Nucleus accumbens (tissue), 56 donors: ENCODE measurements around the gene CERS5.

ENCODE experiments used
- DNase-seq, 56 donors: peaks; one replicate each; lab custom pipeline; 2025; lab: John Stamatoyannopoulos, UW

The CERS5 gene, protein sequence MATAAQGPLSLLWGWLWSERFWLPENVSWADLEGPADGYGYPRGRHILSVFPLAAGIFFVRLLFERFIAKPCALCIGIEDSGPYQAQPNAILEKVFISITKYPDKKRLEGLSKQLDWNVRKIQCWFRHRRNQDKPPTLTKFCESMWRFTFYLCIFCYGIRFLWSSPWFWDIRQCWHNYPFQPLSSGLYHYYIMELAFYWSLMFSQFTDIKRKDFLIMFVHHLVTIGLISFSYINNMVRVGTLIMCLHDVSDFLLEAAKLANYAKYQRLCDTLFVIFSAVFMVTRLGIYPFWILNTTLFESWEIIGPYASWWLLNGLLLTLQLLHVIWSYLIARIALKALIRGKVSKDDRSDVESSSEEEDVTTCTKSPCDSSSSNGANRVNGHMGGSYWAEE

DNA sequence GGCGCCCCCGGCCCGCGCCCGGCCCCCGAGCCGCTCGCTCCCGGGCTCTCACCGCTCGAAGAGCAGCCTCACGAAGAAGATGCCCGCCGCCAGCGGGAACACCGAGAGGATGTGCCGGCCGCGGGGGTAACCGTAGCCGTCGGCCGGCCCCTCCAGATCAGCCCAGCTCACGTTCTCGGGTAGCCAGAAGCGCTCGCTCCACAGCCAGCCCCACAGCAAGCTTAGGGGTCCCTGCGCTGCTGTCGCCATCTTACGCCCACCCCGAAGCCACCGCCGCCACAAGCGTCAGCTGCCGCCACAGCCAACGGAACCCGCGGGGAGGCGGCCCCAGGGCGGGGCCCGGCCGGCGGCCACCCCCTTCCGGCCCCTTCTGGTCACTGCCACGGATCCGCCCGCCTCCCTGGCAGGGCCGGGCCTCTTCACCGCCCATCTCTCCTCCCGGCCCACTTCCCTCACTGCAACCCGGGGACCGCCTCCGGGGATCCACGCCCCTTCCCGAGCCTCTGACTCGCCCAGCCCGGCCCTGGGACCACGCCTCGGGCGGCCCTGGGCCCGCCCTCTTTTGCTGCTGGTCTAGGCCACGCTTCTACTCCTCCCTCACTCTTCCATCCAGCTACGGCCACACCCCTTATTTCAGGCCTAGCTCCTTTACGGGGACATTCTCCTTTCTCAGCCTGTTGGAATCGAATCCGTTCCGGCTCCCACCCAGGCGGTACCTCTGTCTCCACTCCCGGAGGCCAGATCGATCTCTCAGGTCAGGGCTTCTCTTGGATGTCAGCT lies at the start of gene CERS5:
CERS5 (minus strand) TSS at position 321 of the 780 bp plus-strand sequence; CDS start at position 249, 72 bp downstream.
- DNase-seq: peak; percentile 71 to 98 (median 95)

GRCh38 chr12:50215033-50215432 lies 47.9 kb upstream of the CERS5 start:
- DNase-seq: no peak

GRCh38 chr12:50214018-50214417 lies 46.8 kb upstream of the CERS5 start:
- no peak for DNase-seq

DNA sequence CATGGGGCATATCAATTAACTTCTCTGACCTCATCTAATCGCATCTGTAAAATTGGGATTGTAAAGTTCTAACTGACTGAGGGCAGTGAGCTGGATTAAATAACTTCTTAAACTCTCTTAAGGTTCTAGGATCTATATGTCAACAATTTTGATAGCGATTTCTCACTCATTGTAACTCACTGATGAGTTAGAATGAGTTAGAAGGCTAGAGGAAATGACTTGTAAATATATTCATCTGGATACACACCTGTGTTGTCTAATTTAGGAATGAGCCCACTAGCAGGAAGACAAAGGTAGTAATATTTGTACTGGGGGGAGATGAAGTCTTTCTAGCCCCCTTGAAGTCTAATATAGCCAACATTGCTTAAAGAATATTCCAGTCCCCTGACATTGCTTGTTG lies 46.3 kb upstream of the CERS5 start:
- DNase-seq: no peak

- no peak for DNase-seq
These were observed 44.9 kb upstream of the CERS5 start for GRCh38 chr12:50212071-50212467.

DNA sequence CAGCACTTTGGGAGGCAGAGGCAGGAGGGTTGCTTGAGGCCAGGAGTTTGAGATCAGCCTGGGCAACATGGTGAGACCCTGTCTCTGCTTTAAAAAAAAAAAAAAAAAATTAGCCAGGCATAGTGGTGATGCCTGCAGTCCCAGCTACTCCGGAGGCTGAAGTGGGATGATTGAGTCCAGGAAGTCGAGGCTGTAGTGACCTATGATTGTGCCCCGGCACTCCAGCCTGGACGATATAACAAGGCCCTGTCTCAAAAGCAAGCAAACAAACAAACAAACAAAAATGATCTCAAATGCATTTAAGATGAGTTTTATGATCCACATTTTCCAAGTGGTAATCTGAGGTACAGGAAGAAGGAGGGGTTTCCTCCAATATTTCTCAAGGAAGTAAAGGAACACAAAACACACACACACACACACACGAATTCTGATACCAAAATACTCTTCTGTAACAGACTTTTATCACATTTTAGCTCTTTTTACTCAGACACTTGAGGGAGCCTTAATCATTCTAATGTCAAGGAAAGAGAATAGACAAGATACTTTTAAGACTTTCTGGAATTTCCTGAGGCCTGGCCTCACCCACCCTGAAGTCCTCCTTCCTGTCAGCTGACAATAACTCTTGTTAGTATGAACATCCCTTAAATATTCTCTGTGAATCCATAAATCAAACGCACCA lies 44.4 kb upstream of the CERS5 start:
- DNase-seq: no peak

GRCh38 chr12:50207424-50207823 lies 40.3 kb upstream of the CERS5 start:
- no peak for DNase-seq

DNA sequence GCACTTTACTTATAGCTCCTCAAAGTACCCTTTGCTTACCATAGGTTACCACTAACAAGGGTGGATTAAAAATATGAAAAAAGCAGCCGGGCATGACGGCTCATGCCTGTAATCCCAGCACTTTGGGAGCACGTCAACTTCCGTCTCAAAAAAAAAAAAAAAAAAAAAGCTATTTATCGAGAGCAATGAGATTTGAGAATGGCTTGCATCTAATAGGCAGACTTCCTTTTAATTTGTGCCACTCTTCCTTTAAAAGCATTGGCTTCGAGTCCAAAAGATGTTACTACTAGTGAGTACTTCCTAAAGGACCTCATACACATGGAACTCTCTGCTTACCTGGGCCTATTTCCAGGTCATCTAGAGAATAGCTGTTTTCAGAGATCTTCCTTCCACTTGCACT lies 38.5 kb upstream of the CERS5 start:
- DNase-seq: no peak

- DNase-seq: no peak
These were observed 36.5 kb upstream of the CERS5 start for GRCh38 chr12:50203691-50204090.

GRCh38 chr12:50201987-50202521 lies 34.9 kb upstream of the CERS5 start:
- DNase-seq: no peak

DNA sequence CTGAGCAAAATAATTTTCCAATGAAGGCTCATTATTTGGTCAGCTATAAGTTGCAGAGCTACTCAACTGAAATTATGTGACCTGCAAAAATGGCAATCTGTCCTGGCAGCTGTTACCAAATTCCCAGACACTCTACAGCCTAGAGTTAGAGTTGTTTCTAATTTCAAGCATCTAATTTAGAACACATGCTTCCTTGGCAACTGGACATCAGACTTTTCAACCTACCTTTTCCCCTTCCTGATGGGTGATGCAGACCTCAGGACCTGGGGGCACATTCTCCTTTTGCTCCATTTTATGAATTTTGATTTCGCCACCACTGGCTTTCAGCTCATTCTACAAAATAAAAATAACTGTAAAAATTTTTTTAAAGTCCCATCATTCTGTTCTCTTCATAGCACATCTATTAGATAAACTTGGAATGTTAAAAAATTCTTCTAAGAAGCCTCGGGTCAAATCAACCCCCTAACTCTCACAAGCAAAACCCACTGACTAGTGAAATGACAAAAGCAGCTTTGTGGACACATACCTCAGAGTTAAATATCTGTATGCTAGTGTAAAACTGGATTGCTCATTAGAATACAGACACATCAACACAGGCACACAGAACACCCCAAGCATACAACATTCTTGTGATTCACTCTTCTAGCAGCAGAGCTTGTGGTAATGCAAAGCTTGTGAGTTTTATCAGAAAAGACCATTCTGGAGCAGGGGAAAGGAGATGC lies 33.5 kb upstream of the CERS5 start:
- no peak for DNase-seq

- no peak for DNase-seq
These were observed 31.7 kb upstream of the CERS5 start for GRCh38 chr12:50198829-50199228.

GRCh38 chr12:50197297-50197727 lies 30.1 kb upstream of the CERS5 start:
- DNase-seq: no peak

- DNase-seq: no peak
These were observed 29.4 kb upstream of the CERS5 start for GRCh38 chr12:50196537-50196936.

- DNase-seq: no peak
These were observed 28.7 kb upstream of the CERS5 start for GRCh38 chr12:50195832-50196231.

GRCh38 chr12:50192908-50193307 lies 25.7 kb upstream of the CERS5 start:
- DNase-seq: no peak

DNA sequence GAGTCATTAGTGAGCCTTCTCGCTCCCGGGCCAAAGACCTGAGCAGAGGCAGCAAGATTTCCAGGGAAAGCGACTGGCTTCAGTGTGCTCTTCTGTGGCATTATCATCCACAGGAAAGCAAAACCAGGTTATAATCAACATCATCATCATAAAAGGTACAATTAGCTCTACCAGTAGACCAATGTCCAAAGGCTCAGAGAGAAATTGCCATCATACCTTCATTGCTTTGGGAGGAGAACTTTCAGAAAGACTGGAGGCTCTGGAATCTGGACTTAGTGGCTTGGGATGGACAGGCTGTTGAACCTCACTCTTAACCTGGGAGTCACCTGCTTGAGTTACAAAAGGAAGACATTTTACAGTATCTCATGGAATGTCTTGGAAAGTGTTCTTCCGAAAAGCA lies 25.1 kb upstream of the CERS5 start:
- DNase-seq: no peak

DNA sequence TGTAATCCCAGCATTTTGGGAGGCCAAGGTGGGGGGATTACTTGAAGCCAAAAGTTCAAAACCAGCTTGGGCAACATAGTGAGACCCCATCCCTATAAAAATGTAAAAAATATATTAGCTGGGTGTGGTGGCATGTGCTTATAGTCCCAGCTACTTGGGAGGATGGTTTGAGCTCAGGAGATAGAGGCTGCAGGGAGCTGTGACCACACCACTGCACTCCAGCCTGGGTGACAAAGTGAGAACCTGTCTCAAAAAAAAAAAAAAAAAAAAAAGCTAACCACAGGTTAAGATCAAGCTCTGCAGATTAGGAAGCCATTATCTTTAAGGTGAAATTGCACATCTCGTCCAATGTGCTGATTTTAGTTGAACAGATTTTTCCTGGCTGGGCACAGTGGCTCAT lies 23.7 kb upstream of the CERS5 start:
- DNase-seq: no peak

DNA sequence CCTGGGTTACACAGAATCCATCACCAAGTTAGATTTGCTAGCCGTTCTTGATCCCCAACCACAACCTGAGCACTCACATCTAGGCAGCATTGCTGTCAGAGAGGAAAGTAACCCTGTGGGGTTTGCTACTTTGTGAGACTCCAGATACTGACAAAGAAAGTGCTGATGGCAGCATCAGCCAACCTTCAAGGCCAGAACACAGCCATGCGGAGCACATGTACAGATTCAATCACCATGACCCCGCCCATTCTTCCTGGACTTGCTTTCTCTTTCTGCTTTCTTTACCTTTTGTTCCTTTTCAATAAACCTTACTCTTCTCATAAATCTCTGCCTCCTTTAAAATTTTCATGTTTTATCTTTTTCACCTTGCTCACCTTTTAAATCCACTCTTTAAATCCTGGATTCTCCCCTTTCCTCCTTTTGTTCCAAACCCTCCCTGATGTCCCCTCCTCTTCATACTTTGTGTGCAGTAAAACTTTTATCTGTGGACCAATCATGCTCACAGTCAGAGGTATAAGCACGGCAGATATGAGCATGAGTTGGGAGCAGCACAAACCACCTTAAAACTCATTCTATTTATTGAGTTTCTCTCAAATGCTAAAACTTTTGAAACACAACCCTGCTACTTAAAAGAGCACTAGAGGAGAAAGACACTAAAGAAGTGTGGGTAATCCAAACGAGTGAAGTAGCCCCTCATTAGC lies 21.9 kb upstream of the CERS5 start:
- no peak for DNase-seq
